Endothelial cell of umbilical vein (primary cell): ENCODE data around the gene RFWD3. TPM values are rescaled to one million over a fixed set of nuclear protein-coding genes. Genes with fewer than 3 reads are reported as not detected.

Experiments used
- BruUV-seq: library from RNA; stranded (reverse); fragments of 400-500 nt; replicated peaks from 2 replicates; lab custom pipeline; 2021; lab: Mats Ljungman, UMichigan
- CTCF ChIA-PET: fragments of 300-600, 350-600 bp; sonication (Branson Sonifier 250); formaldehyde crosslinking; loops from one replicate; lab custom pipeline; 2021; ENCODE audit warnings: antibody characterized with exemption, inconsistent platforms; lab: Charles Lee
- POLR2A ChIA-PET: fragments of 300-600, 350-600 bp; sonication (Branson Sonifier 250); formaldehyde crosslinking; loops from one replicate; lab custom pipeline; 2021; ENCODE audit warnings: antibody characterized with exemption, inconsistent platforms; lab: Charles Lee
- DNase-seq: peaks from one replicate; pipeline ENCODE4 v3.0.0-alpha.2; 2011; ENCODE audit warnings: low read depth, low spot score
- FAIRE-seq: peaks from 2 replicates; lab custom pipeline; 2011; peaks lifted over from hg19 to GRCh38; lab: Jason Lieb, UNC
- H2AFZ ChIP-seq: 2 replicates; pipeline ENCODE4 v1.6.0; 2012; ENCODE audit warnings: low read depth, low read length, control low read depth, inconsistent platforms
- H3K27ac ChIP-seq: 2 replicates; pipeline ENCODE4 v1.5.1; 2011; ENCODE audit warnings: low read depth, mild to moderate bottlenecking, control low read depth, low read length, moderate library complexity; ENCODE audit not compliant: insufficient read depth
- H3K27me3 ChIP-seq, 2 experiments: 2 replicates each; pipeline versions ENCODE4 v1.6.0 to v1.6.1; 2011; ENCODE audit warnings: low read length in 2 of 2, mixed read lengths in 1 of 2; ENCODE audit not compliant: control insufficient read depth in 2 of 2, insufficient read depth in 2 of 2
- H3K36me3 ChIP-seq, 2 experiments: 2 replicates in 1 of 2; 3 replicates in 1 of 2; pipeline ENCODE4 v1.5.1; 2011; ENCODE audit warnings: low read length in 2 of 2, mild to moderate bottlenecking in 1 of 2, moderate library complexity in 1 of 2; ENCODE audit not compliant: control insufficient read depth in 2 of 2, insufficient read depth in 2 of 2; ENCODE audit errors: extremely low read depth in 1 of 2
- H3K4me1 ChIP-seq: 3 replicates; pipeline ENCODE4 v1.5.1; 2011; ENCODE audit warnings: mild to moderate bottlenecking, low read length; ENCODE audit not compliant: control insufficient read depth, insufficient read depth; ENCODE audit errors: extremely low read depth
- H3K4me2 ChIP-seq: 2 replicates; pipeline ENCODE4 v1.6.1; 2011; ENCODE audit warnings: low read length, control low read depth, mixed read lengths; ENCODE audit not compliant: insufficient read depth
- H3K4me3 ChIP-seq, 3 experiments: fragments of 200-600 bp in 1 of 3; sonication (generic), shearing (Covaris generic) in 1 of 3; replicated peaks in 1 of 3; 2 replicates each; pipeline ENCODE4 v1.5.1; 2011 to 2016; ENCODE audit warnings: control low read depth in 3 of 3, low read length in 3 of 3, mild to moderate bottlenecking in 2 of 3, inconsistent platforms in 1 of 3, low read depth in 1 of 3, moderate library complexity in 1 of 3; ENCODE audit not compliant: insufficient read depth in 1 of 3
- H3K79me2 ChIP-seq: 2 replicates; pipeline ENCODE4 v1.6.0; 2012; ENCODE audit warnings: low read length, inconsistent platforms; ENCODE audit not compliant: control insufficient read depth, insufficient read depth
- H3K9ac ChIP-seq: replicated peaks from 2 replicates; pipeline ENCODE3; 2011; ENCODE audit warnings: low read length, control low read depth; ENCODE audit not compliant: insufficient read depth; ENCODE audit errors: extremely low read depth
- H3K9me1 ChIP-seq: replicated peaks from 3 replicates; pipeline ENCODE4 v1.6.0; 2011; ENCODE audit warnings: mild to moderate bottlenecking, low read length; ENCODE audit not compliant: control insufficient read depth, insufficient read depth; ENCODE audit errors: extremely low read depth
- H3K9me3 ChIP-seq: replicated peaks from 2 replicates; pipeline ENCODE4 v1.5.1; 2012; ENCODE audit warnings: low read length, inconsistent platforms; ENCODE audit not compliant: control insufficient read depth, insufficient read depth
- H4K20me1 ChIP-seq: replicated peaks from 2 replicates; pipeline ENCODE3; 2011; ENCODE audit warnings: mild to moderate bottlenecking, low read length; ENCODE audit not compliant: control insufficient read depth, insufficient read depth; ENCODE audit errors: extremely low read depth
- MAX ChIP-seq: IDR thresholded peaks from 2 replicates; pipeline ENCODE4 v1.6.1; 2011; ENCODE audit not compliant: insufficient read depth, insufficient read length
- MYC ChIP-seq: IDR thresholded peaks from one replicate; pipeline ENCODE4 v1.6.1; 2011; ENCODE audit warnings: mild to moderate bottlenecking, low read depth, low read length
- POLR2A ChIP-seq: IDR thresholded peaks from 2 replicates; pipeline ENCODE4 v1.6.1; 2012; ENCODE audit warnings: low read depth, mild to moderate bottlenecking, control low read depth, low read length
- POLR2AphosphoS5 ChIP-seq: IDR thresholded peaks from 2 replicates; pipeline ENCODE4 v1.6.1; 2012; ENCODE audit warnings: low read depth, mild to moderate bottlenecking, control low read depth, low read length, moderate library complexity; ENCODE audit not compliant: insufficient read depth
- dilution Hi-C: fragments of 300-500 bp; cut with MboI; formaldehyde crosslinking; loops from one replicate; pipeline ENCODE4 v1.15.0; 2019; ENCODE audit warnings: low sequenced_read_pairs; ENCODE audit not compliant: extremely low pct_ligation_motif_present
- intact Hi-C: fragments of 100-400 bp; cut with micrococcal nuclease; formaldehyde crosslinking; loops from one replicate; pipeline ENCODE4 v1.10.0; 2022
- polyA plus RNA-seq, 4 experiments: library from polyadenylated mRNA; depleted of rRNA in 3 of 4; stranded (reverse) in 3 of 4; unstranded in 1 of 4; fragments of >200 nt; gene quantifications; 2 replicates each; pipeline versions ENCODE4 v1.2.1 to v1.2.3, GENCODE V29; 2011 to 2012; ENCODE audit warnings: missing spikeins in 1 of 4
- total RNA-seq: library from RNA; stranded (reverse); gene quantifications from 2 replicates; pipeline ENCODE4 v1.2.3, GENCODE V29; 2021

The RFWD3 gene
- total and polyA plus RNA-seq, 2 donors (not counting 3 experiments of a cell fraction or from before 2014, with no cell fraction given): 27.3 to 51.6 TPM

- POLR2A ChIA-PET: interaction anchor here (0.5 to 1.2 kb wide), 5 partner anchors 11 to 168 kb away, joined by 3 to 5 read pairs (median 3); no protein-coding TSS in a partner anchor
- Histone ChIP-seq H3K27me3 (no peaks in the 10 kb centered on the region), H3K4me2 (peak within 1 kb of the TSS; percentile 96), H3K9me1 (no peaks in the 10 kb centered on the region), H3K4me3 (peak within 1 kb of the TSS; percentile 79 to 86 (median 85)), H2AFZ (peak within 1 kb of the TSS; percentile 100), H3K9ac (peak within 1 kb of the TSS; percentile 91), H3K27ac (peak within 1 kb of the TSS; percentile 66), H3K9me3 (no peaks in the 10 kb centered on the region), H4K20me1 (no peaks in the 10 kb centered on the region), H3K79me2 (peaks cover 47% of the 10 kb centered on the region), H3K4me1 (peaks cover 26% of the 10 kb centered on the region), H3K36me3 (no peaks in the 10 kb centered on the region)
- intact Hi-C loops: loop anchor here (2.0 to 5.0 kb wide), 3 partner anchors 104 to 309 kb away; partner anchors contain the start of gene PSMD7
- TF ChIP-seq POLR2AphosphoS5 (peak; percentile 96), MAX (peak; percentile 39), MYC (no peak), POLR2A (peak; percentile 91)
- CTCF ChIA-PET: interaction anchor here (0.8 to 2.1 kb wide), 4 partner anchors 14 to 61 kb away, joined by 3 to 5 read pairs (median 4); no protein-coding TSS in a partner anchor
- no TSS peak for BruUV-seq
- FAIRE-seq: peak; percentile 77
- peak; percentile 94 for DNase-seq
- dilution Hi-C loops: no loop called here
These were observed 60.0 kb downstream of the RFWD3 start, which contains the start of gene GLG1 for GRCh38 chr16:74606521-74607309. GLG1 (minus strand) TSS chr16:74607114; CDS start chr16:74607094, 20 bp downstream.
